Smooth muscle cell of the umbilical artery (primary cell): ENCODE data around the gene FDXACB1. TPM values are rescaled to one million over a fixed set of nuclear protein-coding genes. Genes with fewer than 3 reads are reported as not detected.

Source experiments
- total RNA-seq: library from RNA; depleted of rRNA; stranded (reverse); fragments of >200 nt; gene quantifications from 2 replicates; pipeline ENCODE4 v1.2.3, GENCODE V29; 2014

The FDXACB1 gene, protein sequence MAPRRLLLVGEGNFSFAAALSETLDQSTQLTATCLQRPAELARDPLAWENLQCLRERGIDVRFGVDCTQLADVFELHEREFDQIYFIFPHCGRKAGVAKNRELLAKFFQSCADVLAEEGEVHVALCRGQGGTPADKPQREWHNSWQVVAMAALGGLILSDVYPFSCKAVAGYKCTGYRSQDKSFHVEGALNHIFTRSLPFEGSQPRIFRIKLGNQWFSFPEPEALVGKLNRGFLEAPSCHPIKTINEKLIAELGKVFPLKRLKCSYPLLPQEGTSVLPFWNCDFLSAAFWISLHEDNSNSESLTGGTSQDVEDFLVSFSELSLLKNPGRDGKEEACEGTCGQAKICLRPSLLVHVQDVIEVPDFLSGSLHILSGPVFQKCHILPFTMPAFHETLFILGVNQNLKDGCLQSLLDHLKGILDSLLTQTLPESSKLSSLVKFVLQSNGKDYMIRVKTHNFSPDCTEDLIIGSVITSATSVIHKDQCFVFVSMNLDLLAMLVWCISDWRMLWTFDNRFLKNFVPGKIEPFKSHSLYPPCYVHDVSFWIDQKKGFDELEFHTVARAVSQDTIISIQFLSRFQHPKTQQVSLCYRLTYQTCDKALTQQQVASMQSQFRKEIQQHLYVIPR
- 2.6 and 2.7 TPM in 2 replicates for total RNA-seq

DNA sequence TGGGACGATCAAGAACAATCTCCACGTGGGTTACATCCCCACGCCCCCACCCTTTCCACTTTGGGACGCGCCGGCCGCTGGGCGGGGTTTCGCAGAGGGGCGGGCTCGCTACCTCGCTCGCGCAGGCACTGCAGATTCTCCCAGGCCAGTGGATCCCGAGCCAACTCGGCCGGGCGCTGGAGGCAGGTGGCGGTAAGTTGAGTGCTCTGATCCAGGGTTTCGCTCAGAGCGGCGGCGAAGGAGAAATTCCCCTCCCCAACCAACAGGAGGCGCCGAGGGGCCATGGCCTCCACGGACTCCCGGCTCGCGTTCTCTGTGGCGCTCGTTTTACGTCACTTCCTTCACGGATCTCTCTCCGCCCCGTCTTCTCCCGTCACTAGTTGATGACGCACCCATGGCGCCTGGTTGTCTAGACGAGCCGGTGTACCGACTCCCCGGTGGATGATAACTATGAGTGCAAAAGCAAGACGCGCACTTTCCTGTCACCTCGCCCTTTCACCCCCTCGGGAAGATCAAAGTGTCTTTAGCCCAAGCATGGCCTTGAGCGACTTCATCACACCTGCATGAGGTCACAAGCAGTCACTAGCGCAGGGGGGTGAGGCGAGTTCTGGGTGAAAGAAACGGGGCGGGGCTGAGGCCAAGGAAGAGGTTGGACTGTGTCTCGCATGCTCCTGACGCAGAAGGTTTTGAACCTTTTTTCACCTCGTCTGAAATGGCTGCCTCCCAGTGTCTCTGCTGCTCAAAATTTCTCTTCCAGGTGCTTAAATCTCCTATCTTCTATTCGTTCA, at the start of gene FDXACB1, which contains the start of gene CFAP68:
Gene FDXACB1 (minus strand): TSS at position 317 of the 788 bp plus-strand sequence. CDS start 33 bp downstream, at position 284.
Gene CFAP68 (plus strand): TSS at position 693 of the 788 bp plus-strand sequence. CDS start 20 bp downstream, at position 713.

DNA sequence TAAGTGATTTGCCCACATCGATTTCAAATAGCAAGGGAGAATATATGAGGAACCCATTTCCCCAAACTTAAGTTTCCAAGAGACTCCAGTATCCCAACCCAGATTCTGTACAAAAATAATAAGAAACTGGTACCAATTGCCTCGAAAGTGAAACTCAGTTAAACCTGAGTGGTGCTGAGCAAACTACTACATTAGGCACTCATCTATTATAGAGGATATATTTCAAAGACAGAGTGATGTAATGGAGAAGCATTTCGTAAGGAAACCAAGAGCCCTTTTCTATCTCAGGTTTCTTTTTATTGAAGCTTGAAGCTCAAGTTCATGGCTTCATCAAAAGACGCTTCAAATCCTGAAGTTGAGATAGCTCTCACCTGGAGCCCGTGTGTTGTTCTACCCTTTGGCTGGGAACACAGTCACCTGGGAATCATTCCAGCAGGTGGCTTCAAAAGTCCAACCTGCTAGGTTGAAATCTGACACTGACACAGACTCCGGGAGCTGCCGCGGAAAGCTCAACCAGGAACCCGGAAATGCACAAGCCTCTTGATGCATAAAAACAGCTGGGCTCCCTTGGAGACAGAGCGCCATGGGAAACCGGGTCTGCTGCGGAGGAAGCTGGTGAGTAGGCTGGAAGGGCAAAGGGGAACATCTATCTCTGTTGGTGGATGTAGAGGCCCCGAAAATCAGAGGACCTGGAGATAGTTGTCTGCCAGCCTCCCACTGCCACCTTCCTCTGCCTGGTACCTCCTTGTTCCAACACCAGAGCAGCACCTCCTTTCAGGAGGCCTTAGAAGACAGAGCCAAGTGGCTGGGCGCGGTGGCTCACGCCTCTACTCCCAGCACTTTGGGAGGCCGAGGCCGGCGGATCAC, 39.7 kb upstream of the FDXACB1 start, which contains the start of gene C11orf52:
Gene C11orf52 (plus strand): TSS at position 524 of the 867 bp plus-strand sequence. CDS start 60 bp downstream, at position 584.

DNA sequence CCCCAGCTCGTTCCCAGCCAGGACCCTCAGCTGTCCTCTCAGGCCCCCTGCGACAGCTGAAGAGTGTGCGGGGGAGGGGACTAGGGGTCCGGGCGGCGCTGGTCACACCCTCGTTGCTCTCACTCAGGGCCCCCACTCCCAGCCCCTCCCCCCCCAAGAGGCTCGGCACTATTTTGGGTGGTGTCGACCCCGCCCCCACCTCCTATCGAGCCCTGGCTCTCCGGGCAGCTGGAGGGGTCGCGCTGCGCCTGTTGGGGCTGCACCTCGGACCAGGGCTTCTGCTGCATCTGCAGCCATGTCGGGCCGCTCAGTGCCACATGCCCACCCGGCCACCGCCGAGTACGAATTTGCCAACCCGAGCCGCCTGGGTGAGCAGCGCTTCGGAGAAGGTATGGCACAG, 33.6 kb upstream of the FDXACB1 start, which contains the start of gene HSPB2:
Gene HSPB2 (plus strand): TSS at position 200 of the 400 bp plus-strand sequence. CDS start 96 bp downstream, at position 296.

DNA sequence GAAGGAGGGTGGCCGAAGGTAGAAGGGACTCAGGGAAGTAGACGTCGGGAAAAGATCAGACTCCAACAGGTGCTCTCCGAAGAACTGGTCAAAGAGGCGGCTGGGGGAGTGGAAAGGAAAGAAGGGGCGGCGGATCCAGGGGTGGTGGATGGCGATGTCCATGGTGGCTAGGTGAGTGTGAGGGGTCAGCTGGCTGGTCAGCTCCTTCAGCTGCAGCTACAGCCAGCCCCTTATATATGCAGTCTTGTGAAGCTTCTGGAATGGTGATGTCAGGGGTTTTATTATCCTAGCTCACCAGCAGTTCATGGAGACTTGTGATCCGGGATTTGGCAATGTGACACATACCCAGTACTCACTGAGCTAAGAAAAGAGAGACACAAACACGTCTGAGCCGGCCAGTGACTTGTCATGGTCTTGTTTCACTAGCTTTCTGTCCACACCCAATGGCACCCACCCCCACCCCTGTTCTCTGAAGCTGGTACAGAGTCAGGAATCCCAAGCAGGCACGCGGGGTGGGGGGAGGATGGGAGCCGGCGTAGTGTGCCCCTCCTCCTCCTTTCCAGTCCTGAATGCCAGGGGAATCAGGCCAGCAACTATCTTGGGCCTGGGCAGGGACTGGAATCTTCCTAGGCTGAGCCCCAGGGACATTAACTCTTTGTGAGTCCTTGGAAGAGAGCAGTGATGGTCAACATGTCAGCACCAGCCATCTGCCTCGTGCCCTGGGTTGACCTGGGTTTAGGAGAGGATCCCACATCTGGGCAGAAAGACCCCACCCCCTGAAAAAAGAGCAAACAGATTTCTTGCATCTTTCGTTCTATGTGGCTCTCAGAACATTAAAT, 32.8 kb upstream of the FDXACB1 start, which contains the start of gene CRYAB:
Gene CRYAB (minus strand): TSS at position 208 of the 839 bp plus-strand sequence. CDS start 46 bp downstream, at position 162.

DNA sequence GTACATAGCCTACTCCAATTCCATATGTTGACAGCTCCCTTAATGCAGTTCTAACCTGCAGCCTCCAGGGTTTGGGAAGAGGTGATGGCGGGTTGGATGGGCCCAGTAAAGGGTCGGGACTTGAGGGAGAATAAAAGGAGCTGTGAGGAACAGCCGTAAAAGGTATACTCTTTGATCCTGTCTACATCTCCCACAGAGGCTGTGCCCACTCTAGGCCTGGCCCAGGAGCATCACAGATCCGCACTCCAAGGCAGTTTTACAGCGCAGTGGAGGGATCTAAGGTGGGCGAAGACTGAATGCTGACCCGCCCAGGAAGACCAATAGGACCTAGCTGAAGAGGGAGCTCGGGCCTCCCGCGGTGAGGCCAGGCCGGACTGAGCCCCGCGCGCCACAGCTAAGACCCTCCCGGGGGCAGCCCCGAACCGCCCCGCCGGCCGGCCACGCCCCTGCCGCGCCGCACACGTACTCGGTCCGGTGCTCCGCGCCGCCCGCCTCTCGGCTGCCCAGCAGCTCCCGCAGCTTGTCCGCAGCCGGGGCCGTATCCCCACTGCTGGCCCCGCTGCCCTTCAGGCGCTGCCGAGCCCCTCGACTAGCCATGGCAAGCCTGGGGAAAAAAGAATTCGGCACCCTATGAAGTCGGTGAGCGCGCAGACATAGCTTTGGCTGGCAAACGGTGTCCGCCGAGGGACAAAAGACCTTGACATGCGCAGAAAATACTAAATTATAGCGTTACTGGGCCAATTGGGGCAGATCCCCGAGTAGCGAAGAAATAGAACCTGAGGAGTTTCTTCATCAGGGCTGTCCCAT, 7.9 kb downstream of the FDXACB1 start, which contains the start of gene ALG9:
Gene ALG9 (minus strand): TSS at position 696 of the 807 bp plus-strand sequence. CDS start 99 bp downstream, at position 597.

Other genes with a start within 250 kb of the FDXACB1 start
- 29.7 and 40.3 TPM in 2 replicates for gene PPP2R1B, start 112.8 kb downstream of the FDXACB1 start, total RNA-seq
- 32.8 and 40.4 TPM in 2 replicates for gene ALG9, start 7.6 kb downstream of the FDXACB1 start, total RNA-seq
- 8.1 and 8.6 TPM in 2 replicates for gene CFAP68, start 376 bp upstream of the FDXACB1 start, total RNA-seq
- gene CRYAB, start 32.6 kb upstream of the FDXACB1 start, total RNA-seq, result 3.0 and 6.0 TPM in 2 replicates
- under 0.01 and 0.14 TPM in 2 replicates for gene HSPB2, start 33.6 kb upstream of the FDXACB1 start, total RNA-seq
- not detected in 2 replicates for gene C11orf52, start 39.7 kb upstream of the FDXACB1 start, total RNA-seq
- 13.7 and 16.3 TPM in 2 replicates for gene DIXDC1, start 58.2 kb upstream of the FDXACB1 start, total RNA-seq
- gene DLAT, start 146.2 kb upstream of the FDXACB1 start, total RNA-seq, result 37.4 and 43.2 TPM in 2 replicates
- gene PIH1D2, start 194.9 kb upstream of the FDXACB1 start, total RNA-seq, result 0.69 and 1.2 TPM in 2 replicates
- gene NKAPD1, start 195.1 kb upstream of the FDXACB1 start, total RNA-seq, result 21.1 and 22.6 TPM in 2 replicates
- 16.6 and 30.9 TPM in 2 replicates for gene TIMM8B, start 207.6 kb upstream of the FDXACB1 start, total RNA-seq
- gene SDHD, start 207.7 kb upstream of the FDXACB1 start, total RNA-seq, result 107 and 111 TPM in 2 replicates